ENCODE results near the gene EIF2B5. TPM values are rescaled to one million over a fixed set of nuclear protein-coding genes. Genes with fewer than 3 reads are reported as not detected.

The EIF2B5 gene
- total and polyA plus RNA-seq, 5 donors from 2014 or later: 50.6 to 60.1 (median 53.9) TPM

GRCh38 chr3:184178521-184179138 is 43.5 kb downstream of the EIF2B5 start:
- Mint-ChIP-seq H3K27ac (peak overlapping the region in 1 of 3 donors; percentile 67), H3K36me3 (peaks cover 47% of the 10 kb centered on the region), H3K4me3 (peak overlapping the region; percentile 46 to 68 (median 58)), H3K27me3 (peaks cover 5% of the 10 kb centered on the region), H3K4me1 (peaks cover 0 to 45% (median 27%) of the 10 kb centered on the region in 4 donors), H3K9me3 (no peaks in the 10 kb centered on the region)
- Histone ChIP-seq H3K4me3 (ENCODE audit: low read depth, low read length) (no peak overlapping the region), H3K27ac (ENCODE audit: insufficient read depth, low read length, poor library complexity, severe bottlenecking) (no peak overlapping the region), H3K9me3 (ENCODE audit: control insufficient read depth in 2 of 2, low read length in 2 of 2) (no peaks in the 10 kb centered on the region), H3K27me3 (ENCODE audit: control insufficient read depth, insufficient read depth, low read length) (no peaks in the 10 kb centered on the region), H3K36me3 (ENCODE audit: control insufficient read depth, insufficient read depth, low read length) (peaks cover 58% of the 10 kb centered on the region), H3K4me1 (ENCODE audit: control insufficient read depth, insufficient read depth, low read length, poor library complexity, severe bottlenecking) (peaks cover 29% of the 10 kb centered on the region)
- ATAC-seq (ENCODE audit: low read depth in 2 of 2) (no peak), DNase-seq (no peak)

GRCh38 chr3:184180165-184180564 is 45.0 kb downstream of the EIF2B5 start:
- Mint-ChIP-seq H3K36me3 (peaks cover 47% of the 10 kb centered on the region), H3K27me3 (no peaks in the 10 kb centered on the region), H3K4me3 (peak overlapping the region in 1 of 4 donors; percentile 61)

GRCh38 chr3:184181596-184181995 is 46.4 kb downstream of the EIF2B5 start:
- Histone ChIP-seq H3K4me1 (ENCODE audit: control insufficient read depth, insufficient read depth, low read length, poor library complexity, severe bottlenecking) (peaks cover 22% of the 10 kb centered on the region), H3K4me3 (ENCODE audit: low read depth, low read length) (no peak overlapping the region), H3K27me3 (ENCODE audit: control insufficient read depth, insufficient read depth, low read length) (no peaks in the 10 kb centered on the region), H3K36me3 (ENCODE audit: control insufficient read depth, insufficient read depth, low read length) (peaks cover 64% of the 10 kb centered on the region), H3K9me3 (ENCODE audit: control insufficient read depth in 2 of 2, low read length in 2 of 2) (no peaks in the 10 kb centered on the region), H3K27ac (ENCODE audit: insufficient read depth, low read length, poor library complexity, severe bottlenecking) (no peak overlapping the region)
- Mint-ChIP-seq H3K4me3 (peak overlapping the region in 1 of 4 donors; percentile 60), H3K36me3 (peaks cover 47% of the 10 kb centered on the region), H3K27ac (no peak overlapping the region), H3K9me3 (no peaks in the 10 kb centered on the region), H3K27me3 (no peaks in the 10 kb centered on the region), H3K4me1 (peaks cover 0 to 45% (median 26%) of the 10 kb centered on the region in 4 donors)
- no peak for ATAC-seq (ENCODE audit: low read depth in 2 of 2)
- no peak for DNase-seq

More at GRCh38 chr3:184180165-184180564, 45.0 kb downstream of the EIF2B5 start:
- no peak overlapping the region for H3K27ac ChIP-seq (ENCODE audit: insufficient read depth, low read length, poor library complexity, severe bottlenecking)
- no peak for ATAC-seq (ENCODE audit: low read depth in 2 of 2)
- peak overlapping the region in 1 of 3 donors; percentile 76 for H3K27ac Mint-ChIP-seq
- DNase-seq: no peak
- no peaks in the 10 kb centered on the region for H3K9me3 ChIP-seq (ENCODE audit: control insufficient read depth in 2 of 2, low read length in 2 of 2)
- H3K9me3 Mint-ChIP-seq: no peaks in the 10 kb centered on the region
- H3K36me3 ChIP-seq (ENCODE audit: control insufficient read depth, insufficient read depth, low read length): peaks cover 64% of the 10 kb centered on the region
- no peaks in the 10 kb centered on the region for H3K27me3 ChIP-seq (ENCODE audit: control insufficient read depth, insufficient read depth, low read length)
- H3K4me3 ChIP-seq (ENCODE audit: low read depth, low read length): no peak overlapping the region
- peaks cover 28% of the 10 kb centered on the region for H3K4me1 ChIP-seq (ENCODE audit: control insufficient read depth, insufficient read depth, low read length, poor library complexity, severe bottlenecking)
- peaks cover 0 to 43% (median 28%) of the 10 kb centered on the region in 4 donors for H3K4me1 Mint-ChIP-seq

- Histone ChIP-seq H3K36me3 (ENCODE audit: control insufficient read depth, insufficient read depth, low read length) (peaks cover 60% of the 10 kb centered on the region), H3K4me3 (ENCODE audit: low read depth, low read length) (no peak overlapping the region), H3K4me1 (ENCODE audit: control insufficient read depth, insufficient read depth, low read length, poor library complexity, severe bottlenecking) (peaks cover 27% of the 10 kb centered on the region), H3K27ac (ENCODE audit: insufficient read depth, low read length, poor library complexity, severe bottlenecking) (no peak overlapping the region), H3K27me3 (ENCODE audit: control insufficient read depth, insufficient read depth, low read length) (no peaks in the 10 kb centered on the region), H3K9me3 (ENCODE audit: control insufficient read depth in 2 of 2, low read length in 2 of 2) (no peaks in the 10 kb centered on the region)
- H3K9me3 Mint-ChIP-seq: no peaks in the 10 kb centered on the region
- peaks cover 0 to 48% (median 31%) of the 10 kb centered on the region in 4 donors for H3K4me1 Mint-ChIP-seq
- H3K27ac Mint-ChIP-seq: no peak overlapping the region
- peaks cover 53% of the 10 kb centered on the region for H3K36me3 Mint-ChIP-seq
- H3K4me3 Mint-ChIP-seq: no peak overlapping the region
- no peak for ATAC-seq (ENCODE audit: low read depth in 2 of 2)
- no peaks in the 10 kb centered on the region for H3K27me3 Mint-ChIP-seq
- no peak for DNase-seq
These were observed 48.5 kb downstream of the EIF2B5 start for GRCh38 chr3:184183679-184184078.

- no peak for ATAC-seq (ENCODE audit: low read depth in 2 of 2)
- H3K27me3 Mint-ChIP-seq: no peaks in the 10 kb centered on the region
These were observed 49.5 kb downstream of the EIF2B5 start for GRCh38 chr3:184184546-184185230.

GRCh38 chr3:184185461-184186183 is 50.5 kb downstream of the EIF2B5 start:
- H3K4me1 Mint-ChIP-seq: peaks cover 4 to 51% (median 38%) of the 10 kb centered on the region in 4 donors
- peaks cover 60% of the 10 kb centered on the region for H3K36me3 ChIP-seq (ENCODE audit: control insufficient read depth, insufficient read depth, low read length)

More at GRCh38 chr3:184184546-184185230, 49.5 kb downstream of the EIF2B5 start:
- Mint-ChIP-seq H3K4me3 (peak overlapping the region; percentile 98 to 100 (median 100)), H3K9me3 (no peaks in the 10 kb centered on the region), H3K4me1 (peaks cover 0 to 47% (median 32%) of the 10 kb centered on the region in 4 donors), H3K36me3 (peaks cover 50% of the 10 kb centered on the region), H3K27ac (peak overlapping the region; percentile 96 to 98 (median 98))
- no peaks in the 10 kb centered on the region for H3K27me3 ChIP-seq (ENCODE audit: control insufficient read depth, insufficient read depth, low read length)
- no peak overlapping the region for H3K4me3 ChIP-seq (ENCODE audit: low read depth, low read length)
- peaks cover 29% of the 10 kb centered on the region for H3K4me1 ChIP-seq (ENCODE audit: control insufficient read depth, insufficient read depth, low read length, poor library complexity, severe bottlenecking)
- peaks cover 60% of the 10 kb centered on the region for H3K36me3 ChIP-seq (ENCODE audit: control insufficient read depth, insufficient read depth, low read length)
- H3K9me3 ChIP-seq (ENCODE audit: control insufficient read depth in 2 of 2, low read length in 2 of 2): no peaks in the 10 kb centered on the region
- H3K27ac ChIP-seq (ENCODE audit: insufficient read depth, low read length, poor library complexity, severe bottlenecking): no peak overlapping the region
- DNase-seq: no peak

GRCh38 chr3:184186184-184186901 is 51.2 kb downstream of the EIF2B5 start, which contains the start of gene ABCF3:
ABCF3 (plus strand) TSS chr3:184186199; CDS start chr3:184186208, 9 bp downstream.
- ATAC-seq (ENCODE audit: low read depth in 2 of 2) (peak; percentile 2 to 16), DNase-seq (no peak)
- H3K27ac Mint-ChIP-seq: peak within 1 kb of the TSS; percentile 96 to 98 (median 98)
- no peaks in the 10 kb centered on the region for H3K27me3 Mint-ChIP-seq
- peak within 1 kb of the TSS; percentile 88 for H3K4me3 ChIP-seq (ENCODE audit: low read depth, low read length)
- peak within 1 kb of the TSS; percentile 98 to 100 (median 100) for H3K4me3 Mint-ChIP-seq
- H3K9me3 ChIP-seq (ENCODE audit: control insufficient read depth in 2 of 2, low read length in 2 of 2): no peaks in the 10 kb centered on the region
- H3K9me3 Mint-ChIP-seq: no peaks in the 10 kb centered on the region
- peaks cover 39% of the 10 kb centered on the region for H3K36me3 Mint-ChIP-seq
- peaks cover 29% of the 10 kb centered on the region for H3K4me1 ChIP-seq (ENCODE audit: control insufficient read depth, insufficient read depth, low read length, poor library complexity, severe bottlenecking)
- H3K27ac ChIP-seq (ENCODE audit: insufficient read depth, low read length, poor library complexity, severe bottlenecking): peak within 1 kb of the TSS; percentile 74
- H3K36me3 ChIP-seq (ENCODE audit: control insufficient read depth, insufficient read depth, low read length): peaks cover 60% of the 10 kb centered on the region
- H3K4me1 Mint-ChIP-seq: peaks cover 4 to 51% (median 38%) of the 10 kb centered on the region in 4 donors
- H3K27me3 ChIP-seq (ENCODE audit: control insufficient read depth, insufficient read depth, low read length): no peaks in the 10 kb centered on the region

More at GRCh38 chr3:184185461-184186183, 50.5 kb downstream of the EIF2B5 start:
- Histone ChIP-seq H3K4me1 (ENCODE audit: control insufficient read depth, insufficient read depth, low read length, poor library complexity, severe bottlenecking) (peaks cover 29% of the 10 kb centered on the region), H3K4me3 (ENCODE audit: low read depth, low read length) (peak overlapping the region; percentile 88), H3K27me3 (ENCODE audit: control insufficient read depth, insufficient read depth, low read length) (no peaks in the 10 kb centered on the region), H3K9me3 (ENCODE audit: control insufficient read depth in 2 of 2, low read length in 2 of 2) (no peaks in the 10 kb centered on the region), H3K27ac (ENCODE audit: insufficient read depth, low read length, poor library complexity, severe bottlenecking) (peak overlapping the region; percentile 74)
- ATAC-seq (ENCODE audit: low read depth in 2 of 2) (peak; percentile 93 to 94), DNase-seq (peak; percentile 99 to 100 (median 100))
- H3K36me3 Mint-ChIP-seq: peaks cover 45% of the 10 kb centered on the region
- H3K4me3 Mint-ChIP-seq: peak overlapping the region; percentile 98 to 100 (median 100)
- no peaks in the 10 kb centered on the region for H3K27me3 Mint-ChIP-seq
- H3K27ac Mint-ChIP-seq: peak overlapping the region; percentile 96 to 98 (median 98)
- H3K9me3 Mint-ChIP-seq: no peaks in the 10 kb centered on the region

Measured in CD4-positive, CD25-positive, alpha-beta regulatory T cell (primary cell).